ENCODE results near the gene CTNND1. TPM values are rescaled to one million over a fixed set of nuclear protein-coding genes. Genes with fewer than 3 reads are reported as not detected.
A peak's percentile ranks its signal among the peaks of the same experiment; 100 is the strongest.

Gene CTNND1
- 258 and 263 TPM in 2 replicates for total RNA-seq (2013; cell fraction: nucleolus; rRNA removed)
- total RNA-seq (2014; rRNA removed) (30.2 and 32.1 TPM in 2 replicates), total RNA-seq (2014; rRNA removed; fragmentation: Illumina TruSeq; extraction: Trizol) (30.2 and 30.4 TPM in 2 replicates), total RNA-seq (2021) (43.5 and 44.2 TPM in 2 replicates), polyA plus RNA-seq (2011; rRNA removed) (70.0 and 72.9 TPM in 2 replicates), polyA plus RNA-seq (2014; fragmentation: Illumina TruSeq; extraction: Trizol) (35.4 and 43.1 TPM in 2 replicates), polyA plus RNA-seq (2014; fragmentation: Nextera tagmentation; extraction: Ambion mirVana) (1 to 10 TPM; 4.7 to 6.5 TPM), polyA plus RNA-seq (2014; rRNA removed) (25.8 and 27.7 TPM in 2 replicates), polyA plus RNA-seq (2016; fragmentation: Nextera tagmentation; extraction: Ambion mirVana) (10 to 100 TPM; 29.5 to 29.8 TPM), polyA minus RNA-seq (2011; rRNA and poly(A)+ RNA removed) (120 and 124 TPM in 2 replicates), Bru-seq, nascent RNA (percentile 89 among the genes with signal in this experiment), BruChase-seq, experiment 1, labeled RNA remaining after a 6-hour chase (percentile 98 among the genes with signal in this experiment), BruChase-seq, experiment 2, labeled RNA remaining after a 2-hour chase (percentile 98 among the genes with signal in this experiment)
- 13.8 TPM for polyA plus RNA-seq (2011; ENCODE audit: low read depth)
- polyA plus RNA-seq (2011; cell fraction: cytosol; rRNA removed), result 46.2 and 50.4 TPM in 2 replicates
- polyA plus RNA-seq (2011; cell fraction: nucleus; rRNA removed), result 110 and 114 TPM in 2 replicates
- polyA plus RNA-seq (2012), result 19.6 and 26.5 TPM in 2 replicates
- 55.7 and 58.4 TPM in 2 replicates for polyA minus RNA-seq (2011; cell fraction: cytosol; rRNA and poly(A)+ RNA removed)
- polyA minus RNA-seq (2011; cell fraction: nucleus; rRNA and poly(A)+ RNA removed), result 50.4 and 61.5 TPM in 2 replicates
- long read RNA-seq, experiment 1, full-length matches to known transcripts, result 2 of 5 reads
- long read RNA-seq, experiment 1, partial matches to known transcripts, result 2 of 5 reads
- long read RNA-seq, experiment 1, other reads (novel, unspliced or antisense), result 1 of 5 reads
- long read RNA-seq, experiment 2, full-length matches to known transcripts, result 3 of 24 reads
- long read RNA-seq, experiment 2, partial matches to known transcripts, result 6 of 24 reads
- long read RNA-seq, experiment 2, other reads (novel, unspliced or antisense), result 15 of 24 reads

GRCh38 chr11:57761301-57762234 is at the start of gene CTNND1:
Gene CTNND1, plus strand, starts transcription at chr11:57761802. Its CDS starts 29,677 bp downstream, at chr11:57791479.
- peak within 1 kb of the TSS; percentile 86 for H3K4me2 ChIP-seq (ENCODE audit: control insufficient read depth, insufficient read depth)
- POLR2A ChIA-PET, result interaction anchor here (0.7 to 9.4 kb wide), 10 partner anchors 9 to 248 kb away, joined by 5 to 110 read pairs (median 7); partner anchors contain the start of genes BTBD18 and SELENOH
- peak within 1 kb of the TSS; percentile 81 for H2AFZ ChIP-seq (ENCODE audit: control insufficient read depth, low read depth, low read length)
- peak within 1 kb of the TSS; percentile 70 for H3K4me3 ChIP-seq
- RAD21 ChIA-PET (ENCODE audit: unreplicated experiment), result interaction anchor here (0.9 to 12.9 kb wide), 10 partner anchors 10 to 738 kb away, joined by 3 to 141 read pairs (median 8); partner anchors contain the start of genes BTBD18 and SELENOH
- in situ Hi-C loops (cut with MboI), result no loop called here
- H3K36me3 ChIP-seq (ENCODE audit: control insufficient read depth in 2 of 2, insufficient read depth in 2 of 2, low read length in 1 of 2), result peaks cover 0 to 3% of the 10 kb centered on the region in 2 experiments; a peak in 1 of 4 replicates
- DNase-seq (ENCODE audit: low read depth, low spot score) (peak; percentile 77), FAIRE-seq (peak; percentile 49), ATAC-seq (peak; percentile 89)
- no peaks in the 10 kb centered on the region for H3K9me3 ChIP-seq (replicated peaks; ENCODE audit: control insufficient read depth, insufficient read depth, low read length)
- intact Hi-C loops (cut with micrococcal nuclease; ENCODE audit: unreplicated experiment), result loop anchor here (2.0 kb wide), 2 partner anchors 19 to 31 kb away; no protein-coding TSS in a partner anchor
- H3K27me3 ChIP-seq (replicated peaks in 1 of 2; ENCODE audit: control insufficient read depth in 2 of 2, insufficient read depth in 2 of 2, low read length in 1 of 2), result no peaks in the 10 kb centered on the region
- peak within 1 kb of the TSS; percentile 92 for H3K27ac ChIP-seq (ENCODE audit: control insufficient read depth, insufficient read depth)
- H3K9ac ChIP-seq (ENCODE audit: control insufficient read depth, insufficient read depth, low read length), result peak within 1 kb of the TSS; percentile 98
- H3K79me2 ChIP-seq (ENCODE audit: control insufficient read depth, insufficient read depth, low read length), result peaks cover 50% of the 10 kb centered on the region
- no peaks in the 10 kb centered on the region for H4K20me1 ChIP-seq (ENCODE audit: control insufficient read depth, insufficient read depth)
- H3K4me1 ChIP-seq (ENCODE audit: control insufficient read depth, insufficient read depth, low read length), result no peaks in the 10 kb centered on the region
- BruUV-seq (replicated peaks), result TSS peak; percentile 91
- SMC1A ChIA-PET (ENCODE audit: uncharacterized antibody, unreplicated experiment), result interaction anchor here (0.6 to 11.4 kb wide), 15 partner anchors 8 to 1148 kb away, joined by 3 to 197 read pairs (median 4); partner anchors contain the start of genes BTBD18 and SELENOH
- CTCF ChIA-PET, result interaction anchor here (0.8 to 10.1 kb wide), 13 partner anchors 9 to 762 kb away, joined by 3 to 169 read pairs (median 8); partner anchors contain the start of gene BTBD18
- 71% methylated on average over 13 of the region's 13 CpGs for WGBS (ENCODE audit: insufficient coverage, insufficient replicate concordance, low lambda C conversion rate, missing lambda C conversion rate)
- TF ChIP-seq MTA3 (IDR thresholded peaks at IDR 0.05; ENCODE audit: borderline replicate concordance, low read length) (no peak), MAX (IDR thresholded peaks at IDR 0.05; ENCODE audit: low read depth, low read length) (no peak), GATAD2B (conservative IDR thresholded peaks at IDR 0.05; ENCODE audit: low read depth) (no peak), NR2C2 (IDR thresholded peaks at IDR 0.05; ENCODE audit: borderline replicate concordance, control insufficient read depth, insufficient read length, low read depth) (no peak), KDM1A (IDR thresholded peaks at IDR 0.05; ENCODE audit: borderline replicate concordance) (no peak), DPF2 (IDR thresholded peaks at IDR 0.05) (no peak), SUZ12 (IDR thresholded peaks at IDR 0.05; ENCODE audit: unreplicated experiment) (no peak), CBX5 (IDR thresholded peaks at IDR 0.05; ENCODE audit: low read depth) (no peak), SUPT20H (IDR thresholded peaks at IDR 0.05; ENCODE audit: borderline replicate concordance, control insufficient read depth, low read depth, low read length) (no peak), PAX8 (IDR thresholded peaks at IDR 0.05) (peak; percentile 78), MEF2A (IDR thresholded peaks at IDR 0.05; ENCODE audit: insufficient read depth, low read depth, low read length) (no peak), TARDBP (IDR thresholded peaks at IDR 0.05; ENCODE audit: borderline replicate concordance) (no peak), HSF1 (IDR thresholded peaks at IDR 0.05; ENCODE audit: low read depth, low read length) (no peak), MYC (IDR thresholded peaks at IDR 0.05; ENCODE audit: insufficient read depth, insufficient read length, insufficient replicate concordance, low read length, severe bottlenecking) (no peak), BCL11A (IDR thresholded peaks at IDR 0.05; ENCODE audit: low read depth, low read length) (no peak)

All from GM12878 (cell line).